Stimulated activated CD4-positive, alpha-beta T cell treated with anti-CD3 and anti-CD28 coated beads, Interleukin-12 subunit alpha, Interleukin-12 subunit beta, amount 100 ng/mL, for 24 hours (primary cell): ENCODE results near the gene RCSD1.

ENCODE experiments used
- DNase-seq, 2 experiments: peaks; one replicate each; pipeline ENCODE4 v3.0.0-alpha.2; 2020; ENCODE audit warnings: low read depth in 2 of 2

The RCSD1 gene

GRCh38 chr1:167641786-167642500 lies 11.9 kb downstream of the RCSD1 start:
- no peak for DNase-seq

GRCh38 chr1:167642501-167642826 lies 12.4 kb downstream of the RCSD1 start:
- no peak for DNase-seq

GRCh38 chr1:167643441-167643840 lies 13.4 kb downstream of the RCSD1 start:
- DNase-seq: no peak

- DNase-seq: no peak
Measured at GRCh38 chr1:167644551-167644950, 14.5 kb downstream of the RCSD1 start.

DNA sequence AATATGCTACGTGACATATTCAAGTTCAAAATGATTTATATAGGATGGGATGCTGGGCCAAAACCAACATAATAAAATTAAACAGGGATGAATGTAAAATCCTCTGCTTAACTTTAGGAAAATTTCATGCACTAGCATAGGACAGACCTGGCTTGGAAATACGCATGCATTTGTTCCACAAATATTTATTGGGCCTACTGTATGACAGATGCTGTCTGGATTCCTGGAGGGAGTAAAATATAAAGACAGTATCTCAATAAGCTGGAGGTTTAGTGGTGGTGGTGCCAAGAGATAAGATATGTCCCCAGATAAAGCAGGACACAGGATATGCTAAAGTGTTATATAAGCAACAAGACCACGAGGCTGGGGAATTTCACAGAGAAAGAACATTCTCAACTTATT lies 15.1 kb downstream of the RCSD1 start:
- no peak for DNase-seq

- DNase-seq: no peak
Measured at GRCh38 chr1:167645625-167646414, 15.8 kb downstream of the RCSD1 start.

DNA sequence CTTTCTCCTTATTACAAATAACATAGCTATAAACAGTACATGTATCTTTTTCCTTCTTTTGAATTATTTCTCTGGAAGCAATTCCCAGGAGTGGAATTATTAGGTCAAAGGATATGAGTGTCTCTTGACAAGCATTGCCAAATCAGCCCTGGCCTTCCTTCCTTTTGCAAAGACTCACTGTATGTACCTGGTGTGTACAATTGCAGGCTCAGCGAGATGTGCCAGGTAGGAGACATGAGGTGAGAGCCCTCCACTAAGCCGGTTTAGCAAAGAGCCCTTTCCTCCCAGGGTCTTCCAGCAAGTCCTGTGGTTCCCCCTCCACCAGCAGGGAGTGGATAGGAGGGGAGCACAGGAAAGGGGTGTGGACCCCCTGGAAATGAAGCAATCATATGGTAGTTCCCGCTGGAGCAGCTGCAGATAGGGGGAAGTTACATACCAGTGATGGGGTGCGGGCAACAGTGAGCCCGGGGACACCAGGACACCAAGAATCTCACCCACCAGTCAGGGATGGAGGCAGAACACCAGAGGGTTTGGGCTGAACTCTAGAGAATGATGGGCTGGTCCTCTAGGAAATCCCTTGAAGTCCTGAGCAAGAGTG lies 18.3 kb downstream of the RCSD1 start:
- DNase-seq: no peak

- no peak for DNase-seq
Measured at GRCh38 chr1:167648978-167649744, 19.1 kb downstream of the RCSD1 start.

GRCh38 chr1:167650269-167651160 lies 20.5 kb downstream of the RCSD1 start:
- DNase-seq: no peak

DNA sequence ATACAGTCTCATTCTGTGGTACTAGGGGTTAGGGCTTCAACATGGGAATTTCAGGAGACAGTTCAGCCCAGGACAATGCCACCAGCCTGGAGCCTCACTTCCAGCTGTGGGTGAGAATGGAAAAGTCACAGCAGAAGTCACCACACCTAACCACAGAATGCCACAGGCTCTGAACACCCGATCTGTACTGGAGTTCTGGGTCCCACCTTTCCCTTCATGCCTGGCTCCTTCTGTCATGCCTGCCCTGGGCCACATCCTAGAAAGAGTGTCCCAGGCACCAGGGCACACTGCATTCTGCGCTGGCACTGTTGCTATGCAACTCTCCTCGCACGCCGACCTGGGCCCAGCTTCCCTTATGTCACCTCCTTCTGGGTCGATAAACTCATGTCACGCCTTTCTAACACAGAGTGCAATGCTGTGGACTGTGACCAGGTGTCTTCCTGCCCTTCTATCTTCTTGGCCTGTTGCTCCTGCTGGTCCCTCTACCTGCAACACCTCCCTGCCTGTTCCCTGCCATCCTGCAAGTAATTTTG lies 21.2 kb downstream of the RCSD1 start:
- DNase-seq: no peak

DNA sequence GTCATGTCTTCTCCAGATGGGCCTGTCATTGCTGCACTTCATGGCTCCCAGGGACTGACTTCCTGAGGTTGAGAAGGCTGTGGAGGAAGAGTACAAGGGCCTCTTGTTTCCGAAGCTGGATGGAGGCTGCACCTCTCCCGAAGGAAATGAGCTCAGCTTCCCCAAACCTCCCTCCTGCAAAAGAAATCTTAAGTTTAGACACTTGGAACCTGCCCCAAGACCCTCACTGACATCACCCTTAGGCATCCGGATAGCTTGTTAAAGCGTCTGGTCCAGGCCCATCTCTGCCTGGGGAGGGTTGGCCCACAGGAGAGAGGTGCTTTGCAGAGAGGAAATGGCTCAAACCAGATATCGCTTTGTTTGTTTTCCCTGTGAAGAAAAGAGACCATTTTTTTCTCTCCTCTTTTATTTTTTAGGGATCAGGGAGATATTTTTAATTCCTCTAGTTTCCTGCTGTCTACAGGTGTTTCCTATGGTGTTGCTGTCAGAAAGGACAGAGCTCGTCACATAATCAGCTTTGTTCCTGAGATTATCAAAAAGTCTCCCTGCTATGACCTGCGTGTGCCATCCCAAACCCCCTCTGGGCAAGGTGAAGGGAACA lies 25.0 kb downstream of the RCSD1 start:
- no peak for DNase-seq

DNA sequence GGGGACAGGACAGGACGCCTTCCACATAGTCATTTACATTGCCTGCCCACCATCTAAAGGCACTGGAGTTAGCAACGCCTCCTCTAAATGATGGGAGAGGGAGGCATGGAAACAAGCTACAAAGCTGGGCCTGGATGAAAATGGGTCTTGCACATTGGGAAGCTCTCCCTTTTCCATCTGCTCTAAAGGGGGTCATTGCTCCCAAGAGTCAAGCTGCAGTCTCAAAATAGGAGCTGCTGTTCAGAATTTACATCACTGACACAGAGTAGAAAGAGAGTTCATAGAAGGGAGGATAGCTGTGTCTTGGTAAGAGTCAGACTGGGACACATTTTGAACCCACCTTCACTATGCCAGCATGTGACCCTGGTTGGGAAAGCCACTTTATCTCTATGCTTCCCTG lies 26.6 kb downstream of the RCSD1 start:
- no peak for DNase-seq

GRCh38 chr1:167658574-167659328 lies 28.7 kb downstream of the RCSD1 start:
- DNase-seq: no peak

DNA sequence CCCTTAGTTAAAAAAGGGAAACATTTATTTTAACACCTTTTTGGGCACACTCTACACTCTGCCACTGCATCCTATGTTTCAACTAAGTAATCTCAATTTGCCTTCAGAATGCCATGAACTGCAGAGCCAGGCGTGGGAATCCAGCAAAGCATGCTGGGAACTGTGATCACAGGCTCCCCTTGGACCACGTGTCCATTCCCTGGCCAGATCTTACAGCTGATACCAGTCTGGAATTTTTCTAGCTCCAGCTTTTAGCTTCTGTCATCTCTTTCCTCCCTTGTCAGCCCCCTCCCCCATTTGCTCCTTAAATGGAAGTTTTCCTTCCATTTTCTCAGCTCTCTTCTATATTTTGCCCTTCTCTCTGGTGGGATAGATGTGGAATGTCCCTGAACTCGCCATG lies 29.4 kb downstream of the RCSD1 start:
- DNase-seq: no peak

- DNase-seq: no peak
Measured at GRCh38 chr1:167659881-167660280, 29.8 kb downstream of the RCSD1 start.

- DNase-seq: no peak
Measured at GRCh38 chr1:167661527-167662426, 31.7 kb downstream of the RCSD1 start.

GRCh38 chr1:167663002-167663772 lies 33.2 kb downstream of the RCSD1 start:
- DNase-seq: no peak

DNA sequence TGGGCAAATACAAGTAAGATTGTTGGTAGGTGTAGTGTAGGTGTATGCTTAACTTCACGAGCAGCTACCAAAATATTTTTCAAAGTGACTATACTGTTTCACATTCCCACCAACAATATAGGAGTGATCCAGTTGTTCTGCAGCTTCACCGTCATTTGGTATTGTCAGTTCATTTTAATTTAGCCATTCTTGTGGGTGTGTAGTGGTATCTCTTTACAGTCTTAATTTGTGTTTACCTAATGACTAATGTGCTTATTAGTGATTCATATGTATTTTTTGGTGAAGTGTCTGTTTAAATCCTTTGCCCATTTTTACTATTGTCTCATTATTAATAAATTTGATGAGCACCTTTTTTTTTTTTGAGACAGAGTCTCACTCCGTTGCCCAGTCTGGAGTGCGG lies 35.4 kb downstream of the RCSD1 start:
- no peak for DNase-seq
